Bronchial epithelial cell (primary cell): ENCODE results near the gene ILK. TPM values are rescaled to one million over a fixed set of nuclear protein-coding genes. Genes with fewer than 3 reads are reported as not detected.

ENCODE experiments used
- DNase-seq: peaks from one replicate; pipeline ENCODE4 v3.0.0-alpha.2; 2010; ENCODE audit warnings: low read depth
- FAIRE-seq: peaks from 2 replicates; lab custom pipeline; 2011; peaks lifted over from hg19 to GRCh38; lab: Jason Lieb, UNC
- H3K27me3 ChIP-seq: 2 replicates; pipeline ENCODE4 v1.5.1; 2011; ENCODE audit warnings: low read length; ENCODE audit not compliant: control insufficient read depth, insufficient read depth
- H3K36me3 ChIP-seq: 2 replicates; pipeline ENCODE4 v1.5.1; 2011; ENCODE audit warnings: low read length; ENCODE audit not compliant: control insufficient read depth, insufficient read depth
- H3K4me3 ChIP-seq: 2 replicates; pipeline ENCODE4 v1.5.1; 2011; ENCODE audit warnings: mild to moderate bottlenecking, low read depth, low read length, control low read depth
- CTCF ChIP-seq: IDR thresholded peaks from 2 replicates; pipeline ENCODE4 v1.5.1; 2011; ENCODE audit warnings: mild to moderate bottlenecking, moderate library complexity, low read length, control low read depth, inconsistent platforms; ENCODE audit not compliant: insufficient read depth, severe bottlenecking
- total RNA-seq: library from RNA; depleted of rRNA; stranded (reverse); fragments of >200 nt; gene quantifications from 2 replicates; pipeline ENCODE4 v1.2.1, GENCODE V29; 2014

ILK gene
- total RNA-seq, 1 donor from 2014 or later: 70.3 TPM

- no peak for FAIRE-seq
- TF ChIP-seq CTCF: no peak
- H3K27me3 ChIP-seq: peaks cover 10% of the 10 kb centered on the region
- H3K36me3 ChIP-seq: no peaks in the 10 kb centered on the region
- H3K4me3 ChIP-seq: no peak overlapping the region
- DNase-seq: no peak
Measured at GRCh38 chr11:6646071-6646470, 42.5 kb downstream of the ILK start.

- no peak for DNase-seq
- Histone ChIP-seq H3K4me3 (no peak overlapping the region), H3K27me3 (peaks cover 10% of the 10 kb centered on the region), H3K36me3 (no peaks in the 10 kb centered on the region)
- no peak for TF ChIP-seq CTCF
- no peak for FAIRE-seq
Measured at GRCh38 chr11:6646576-6646917, 43.0 kb downstream of the ILK start.

GRCh38 chr11:6646918-6647679 is 43.5 kb downstream of the ILK start:
- Histone ChIP-seq H3K36me3 (no peaks in the 10 kb centered on the region), H3K27me3 (peaks cover 13% of the 10 kb centered on the region), H3K4me3 (no peak overlapping the region)
- DNase-seq (no peak), FAIRE-seq (no peak)
- no peak for TF ChIP-seq CTCF

GRCh38 chr11:6647836-6648235 is 44.3 kb downstream of the ILK start:
- H3K27me3 ChIP-seq: peaks cover 13% of the 10 kb centered on the region
- FAIRE-seq: no peak
- H3K36me3 ChIP-seq: no peaks in the 10 kb centered on the region
- no peak for TF ChIP-seq CTCF
- DNase-seq: no peak
- no peak overlapping the region for H3K4me3 ChIP-seq

GRCh38 chr11:6648501-6648900 is 44.9 kb downstream of the ILK start:
- DNase-seq (no peak), FAIRE-seq (no peak)
- Histone ChIP-seq H3K27me3 (peaks cover 15% of the 10 kb centered on the region), H3K36me3 (no peaks in the 10 kb centered on the region), H3K4me3 (no peak overlapping the region)
- TF ChIP-seq CTCF: no peak

GRCh38 chr11:6650104-6650503 is 46.5 kb downstream of the ILK start:
- H3K4me3 ChIP-seq: no peak overlapping the region
- no peaks in the 10 kb centered on the region for H3K36me3 ChIP-seq
- DNase-seq (no peak), FAIRE-seq (no peak)
- TF ChIP-seq CTCF: no peak
- peaks cover 29% of the 10 kb centered on the region for H3K27me3 ChIP-seq
